WTC11 (cell line): Measurements from ENCODE around the gene MYO5B. TPM values are rescaled to one million over a fixed set of nuclear protein-coding genes. Genes with fewer than 3 reads are reported as not detected.

ENCODE experiments used
- ATAC-seq: fragments of 200-7000 bp; cut with Tn5 transposase; 2 replicates; pipeline ENCODE4 v1.10.0; 2021; ENCODE audit warnings: mild to moderate bottlenecking, moderate library complexity
- CTCF ChIA-PET: fragments of 300-600 bp; sonication (Branson Sonifier 250); formaldehyde crosslinking; loops from one replicate; lab custom pipeline; 2021; ENCODE audit warnings: antibody characterized with exemption; lab: Charles Lee
- POLR2A ChIA-PET: fragments of 350-600 bp; sonication (Branson Sonifier 250); formaldehyde crosslinking; loops from one replicate; lab custom pipeline; 2021; ENCODE audit warnings: antibody characterized with exemption; lab: Charles Lee
- DNase-seq: peaks from one replicate; pipeline ENCODE4 v3.0.0; 2021; ENCODE audit warnings: low spot score
- H3K27ac Mint-ChIP-seq: 2 replicates; pipeline ENCODE4 v1.8.0; 2021; ENCODE audit warnings: mixed read lengths
- H3K27me3 Mint-ChIP-seq: 2 replicates; pipeline ENCODE4 v1.8.0; 2021; ENCODE audit warnings: low read depth, mild to moderate bottlenecking, moderate library complexity, mixed read lengths
- H3K36me3 Mint-ChIP-seq: 2 replicates; pipeline ENCODE4 v1.8.0; 2021; ENCODE audit warnings: mixed read lengths
- H3K4me1 Mint-ChIP-seq: 2 replicates; pipeline ENCODE4 v1.8.0; 2022; ENCODE audit warnings: mixed read lengths
- H3K4me3 Mint-ChIP-seq: 2 replicates; pipeline ENCODE4 v1.8.0; 2021; ENCODE audit warnings: mild to moderate bottlenecking, moderate library complexity, mixed read lengths
- H3K9me3 Mint-ChIP-seq: 2 replicates; pipeline ENCODE4 v1.8.0; 2021; ENCODE audit warnings: mixed read lengths
- CREM ChIP-seq: sonication (generic); formaldehyde crosslinking; IDR thresholded peaks from 2 replicates; pipeline ENCODE4 v1.8.1; 2022; ENCODE audit warnings: mild to moderate bottlenecking, missing genetic modification reagents, moderate library complexity
- ESRRA ChIP-seq: sonication (generic); formaldehyde crosslinking; IDR thresholded peaks from 2 replicates; pipeline ENCODE4 v1.8.1; 2022; ENCODE audit warnings: mild to moderate bottlenecking, missing genetic modification reagents, borderline replicate concordance
- ETV6 ChIP-seq: sonication (generic); formaldehyde crosslinking; IDR thresholded peaks from 2 replicates; pipeline ENCODE4 v1.8.1; 2022; ENCODE audit warnings: mild to moderate bottlenecking, missing genetic modification reagents
- FOXJ3 ChIP-seq: sonication (generic); formaldehyde crosslinking; IDR thresholded peaks from 2 replicates; pipeline ENCODE4 v1.9.0; 2021; ENCODE audit warnings: missing genetic modification reagents, mild to moderate bottlenecking, borderline replicate concordance
- FOXP1 ChIP-seq: sonication (generic); formaldehyde crosslinking; IDR thresholded peaks from 2 replicates; pipeline ENCODE4 v1.8.0; 2022; ENCODE audit warnings: missing genetic modification reagents, mild to moderate bottlenecking, moderate library complexity, borderline replicate concordance
- JAZF1 ChIP-seq: fragments of 250-450 bp; sonication (Bioruptor Pico); IDR thresholded peaks from 2 replicates; pipeline ENCODE4 v1.9.0; 2021; ENCODE audit warnings: moderate library complexity, mild to moderate bottlenecking, inconsistent platforms
- NR3C1 ChIP-seq: sonication (generic); formaldehyde crosslinking; conservative IDR thresholded peaks from 2 replicates; pipeline ENCODE4 v1.8.1; 2023; ENCODE audit warnings: low read depth, mild to moderate bottlenecking, missing genetic modification reagents
- OVOL2 ChIP-seq: fragments of 250-450 bp; sonication (Bioruptor Pico); IDR thresholded peaks from 2 replicates; pipeline ENCODE4 v1.9.0; 2021; ENCODE audit warnings: mild to moderate bottlenecking, borderline replicate concordance
- SMAD3 ChIP-seq: sonication (generic); formaldehyde crosslinking; IDR thresholded peaks from 2 replicates; pipeline ENCODE4 v1.8.0; 2022; ENCODE audit warnings: missing genetic modification reagents, mild to moderate bottlenecking, borderline replicate concordance
- SOX15 ChIP-seq: fragments of 250-450 bp; sonication (Bioruptor Pico); IDR thresholded peaks from 2 replicates; pipeline ENCODE4 v1.9.0; 2021; ENCODE audit warnings: mild to moderate bottlenecking
- TP53 ChIP-seq: sonication (generic); formaldehyde crosslinking; IDR thresholded peaks from 2 replicates; pipeline ENCODE4 v1.8.1; 2023; ENCODE audit warnings: mild to moderate bottlenecking, missing genetic modification reagents
- ZMAT4 ChIP-seq: fragments of 250-450 bp; sonication (Bioruptor Pico); IDR thresholded peaks from 2 replicates; pipeline ENCODE4 v1.9.0; 2021; ENCODE audit warnings: mild to moderate bottlenecking
- ZNF219 ChIP-seq: sonication (generic); formaldehyde crosslinking; IDR thresholded peaks from 2 replicates; pipeline ENCODE4 v1.8.0; 2023; ENCODE audit warnings: missing genetic modification reagents, mild to moderate bottlenecking, borderline replicate concordance
- ZNF416 ChIP-seq: fragments of 250-450 bp; sonication (Bioruptor Pico); IDR thresholded peaks from 2 replicates; pipeline ENCODE4 v1.9.0; 2021; ENCODE audit warnings: mild to moderate bottlenecking, inconsistent platforms
- ZNF671 ChIP-seq: fragments of 250-450 bp; sonication (Bioruptor Pico); IDR thresholded peaks from 2 replicates; pipeline ENCODE4 v1.8.0; 2021; ENCODE audit warnings: mild to moderate bottlenecking
- total RNA-seq: library from RNA; stranded (reverse); gene quantifications from 3 replicates; pipeline ENCODE4 v1.2.3, GENCODE V29; 2021
- TF ChIP-seq, protein P1 (sequence below): sonication (generic); formaldehyde crosslinking; IDR thresholded peaks from 2 replicates; pipeline ENCODE4 v1.8.1; 2023; ENCODE audit warnings: mild to moderate bottlenecking, missing genetic modification reagents, moderate library complexity
- TF ChIP-seq, protein P2 (sequence below): sonication (generic); formaldehyde crosslinking; IDR thresholded peaks from 2 replicates; pipeline ENCODE4 v1.8.0; 2023; ENCODE audit warnings: mild to moderate bottlenecking, missing genetic modification reagents
- TF ChIP-seq, protein P3 (sequence below): sonication (generic); formaldehyde crosslinking; IDR thresholded peaks from 2 replicates; pipeline ENCODE4 v1.8.1; 2022; ENCODE audit warnings: mild to moderate bottlenecking, moderate library complexity, missing genetic modification reagents
- TF ChIP-seq, protein P4 (sequence below): sonication (generic); formaldehyde crosslinking; IDR thresholded peaks from 2 replicates; pipeline ENCODE4 v1.8.1; 2022; ENCODE audit warnings: low read depth, mild to moderate bottlenecking, moderate library complexity, missing genetic modification reagents, borderline replicate concordance
- TF ChIP-seq, protein P5 (sequence below): sonication (generic); formaldehyde crosslinking; IDR thresholded peaks from 2 replicates; pipeline ENCODE4 v1.8.1; 2023; ENCODE audit warnings: mild to moderate bottlenecking, moderate library complexity, missing genetic modification reagents
- TF ChIP-seq, protein P6 (sequence below): fragments of 250-450 bp; sonication (Bioruptor Pico); IDR thresholded peaks from 2 replicates; pipeline ENCODE4 v1.9.0; 2021; ENCODE audit warnings: mild to moderate bottlenecking, borderline replicate concordance

MYO5B gene
- total RNA-seq, 1 experiment from 2014 or later, result 8.7 TPM

- no peak for DNase-seq
- TF ChIP-seq SMAD3 (CRISPR knock-in tag), result no peak
- TF ChIP-seq FOXP1 (CRISPR knock-in tag), result no peak
- no peak for TF ChIP-seq ZNF416
- TF ChIP-seq, protein P1, sequence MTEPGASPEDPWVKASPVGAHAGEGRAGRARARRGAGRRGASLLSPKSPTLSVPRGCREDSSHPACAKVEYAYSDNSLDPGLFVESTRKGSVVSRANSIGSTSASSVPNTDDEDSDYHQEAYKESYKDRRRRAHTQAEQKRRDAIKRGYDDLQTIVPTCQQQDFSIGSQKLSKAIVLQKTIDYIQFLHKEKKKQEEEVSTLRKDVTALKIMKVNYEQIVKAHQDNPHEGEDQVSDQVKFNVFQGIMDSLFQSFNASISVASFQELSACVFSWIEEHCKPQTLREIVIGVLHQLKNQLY (CRISPR knock-in tag), result no peak
- no peak for TF ChIP-seq TP53 (CRISPR knock-in tag)
- TF ChIP-seq, protein P2, sequence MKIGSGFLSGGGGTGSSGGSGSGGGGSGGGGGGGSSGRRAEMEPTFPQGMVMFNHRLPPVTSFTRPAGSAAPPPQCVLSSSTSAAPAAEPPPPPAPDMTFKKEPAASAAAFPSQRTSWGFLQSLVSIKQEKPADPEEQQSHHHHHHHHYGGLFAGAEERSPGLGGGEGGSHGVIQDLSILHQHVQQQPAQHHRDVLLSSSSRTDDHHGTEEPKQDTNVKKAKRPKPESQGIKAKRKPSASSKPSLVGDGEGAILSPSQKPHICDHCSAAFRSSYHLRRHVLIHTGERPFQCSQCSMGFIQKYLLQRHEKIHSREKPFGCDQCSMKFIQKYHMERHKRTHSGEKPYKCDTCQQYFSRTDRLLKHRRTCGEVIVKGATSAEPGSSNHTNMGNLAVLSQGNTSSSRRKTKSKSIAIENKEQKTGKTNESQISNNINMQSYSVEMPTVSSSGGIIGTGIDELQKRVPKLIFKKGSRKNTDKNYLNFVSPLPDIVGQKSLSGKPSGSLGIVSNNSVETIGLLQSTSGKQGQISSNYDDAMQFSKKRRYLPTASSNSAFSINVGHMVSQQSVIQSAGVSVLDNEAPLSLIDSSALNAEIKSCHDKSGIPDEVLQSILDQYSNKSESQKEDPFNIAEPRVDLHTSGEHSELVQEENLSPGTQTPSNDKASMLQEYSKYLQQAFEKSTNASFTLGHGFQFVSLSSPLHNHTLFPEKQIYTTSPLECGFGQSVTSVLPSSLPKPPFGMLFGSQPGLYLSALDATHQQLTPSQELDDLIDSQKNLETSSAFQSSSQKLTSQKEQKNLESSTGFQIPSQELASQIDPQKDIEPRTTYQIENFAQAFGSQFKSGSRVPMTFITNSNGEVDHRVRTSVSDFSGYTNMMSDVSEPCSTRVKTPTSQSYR (CRISPR knock-in tag), result no peak
- TF ChIP-seq ZNF219 (CRISPR knock-in tag), result no peak
- no peak for TF ChIP-seq NR3C1 (CRISPR knock-in tag)
- TF ChIP-seq ZNF671 (CRISPR knock-in tag), result no peak
- TF ChIP-seq, protein P3, sequence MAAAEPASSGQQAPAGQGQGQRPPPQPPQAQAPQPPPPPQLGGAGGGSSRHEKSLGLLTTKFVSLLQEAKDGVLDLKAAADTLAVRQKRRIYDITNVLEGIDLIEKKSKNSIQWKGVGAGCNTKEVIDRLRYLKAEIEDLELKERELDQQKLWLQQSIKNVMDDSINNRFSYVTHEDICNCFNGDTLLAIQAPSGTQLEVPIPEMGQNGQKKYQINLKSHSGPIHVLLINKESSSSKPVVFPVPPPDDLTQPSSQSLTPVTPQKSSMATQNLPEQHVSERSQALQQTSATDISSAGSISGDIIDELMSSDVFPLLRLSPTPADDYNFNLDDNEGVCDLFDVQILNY (CRISPR knock-in tag), result no peak
- no peak for TF ChIP-seq ETV6 (CRISPR knock-in tag)
- no peak for TF ChIP-seq ZMAT4 (CRISPR knock-in tag)
- TF ChIP-seq, protein P4, sequence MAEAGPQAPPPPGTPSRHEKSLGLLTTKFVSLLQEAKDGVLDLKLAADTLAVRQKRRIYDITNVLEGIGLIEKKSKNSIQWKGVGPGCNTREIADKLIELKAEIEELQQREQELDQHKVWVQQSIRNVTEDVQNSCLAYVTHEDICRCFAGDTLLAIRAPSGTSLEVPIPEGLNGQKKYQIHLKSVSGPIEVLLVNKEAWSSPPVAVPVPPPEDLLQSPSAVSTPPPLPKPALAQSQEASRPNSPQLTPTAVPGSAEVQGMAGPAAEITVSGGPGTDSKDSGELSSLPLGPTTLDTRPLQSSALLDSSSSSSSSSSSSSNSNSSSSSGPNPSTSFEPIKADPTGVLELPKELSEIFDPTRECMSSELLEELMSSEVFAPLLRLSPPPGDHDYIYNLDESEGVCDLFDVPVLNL (CRISPR knock-in tag), result no peak
- no peak for TF ChIP-seq SOX15
- TF ChIP-seq, protein P5, sequence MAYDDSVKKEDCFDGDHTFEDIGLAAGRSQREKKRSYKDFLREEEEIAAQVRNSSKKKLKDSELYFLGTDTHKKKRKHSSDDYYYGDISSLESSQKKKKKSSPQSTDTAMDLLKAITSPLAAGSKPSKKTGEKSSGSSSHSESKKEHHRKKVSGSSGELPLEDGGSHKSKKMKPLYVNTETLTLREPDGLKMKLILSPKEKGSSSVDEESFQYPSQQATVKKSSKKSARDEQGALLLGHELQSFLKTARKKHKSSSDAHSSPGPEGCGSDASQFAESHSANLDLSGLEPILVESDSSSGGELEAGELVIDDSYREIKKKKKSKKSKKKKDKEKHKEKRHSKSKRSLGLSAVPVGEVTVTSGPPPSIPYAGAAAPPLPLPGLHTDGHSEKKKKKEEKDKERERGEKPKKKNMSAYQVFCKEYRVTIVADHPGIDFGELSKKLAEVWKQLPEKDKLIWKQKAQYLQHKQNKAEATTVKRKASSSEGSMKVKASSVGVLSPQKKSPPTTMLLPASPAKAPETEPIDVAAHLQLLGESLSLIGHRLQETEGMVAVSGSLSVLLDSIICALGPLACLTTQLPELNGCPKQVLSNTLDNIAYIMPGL, result no peak
- no peak for TF ChIP-seq ESRRA (CRISPR knock-in tag)
- TF ChIP-seq OVOL2 (CRISPR knock-in tag), result no peak
- no peak for TF ChIP-seq FOXJ3 (CRISPR knock-in tag)
- TF ChIP-seq, all 79 proteins: peak for 0
- no peaks in the 10 kb centered on the region for H3K4me1 Mint-ChIP-seq
- H3K27ac Mint-ChIP-seq, result no peak overlapping the region
- H3K27me3 Mint-ChIP-seq, result no peaks in the 10 kb centered on the region
- CTCF ChIA-PET, result interaction anchor here (0.9 to 1.0 kb wide), 2 partner anchors 22 to 181 kb away, joined by 3 to 4 read pairs; no protein-coding TSS in a partner anchor
- no peak for ATAC-seq
- POLR2A ChIA-PET, result no interaction called here
- peaks cover 5% of the 10 kb centered on the region for H3K9me3 Mint-ChIP-seq
- no peaks in the 10 kb centered on the region for H3K36me3 Mint-ChIP-seq
- H3K4me3 Mint-ChIP-seq, result no peak overlapping the region
Observed at GRCh38 chr18:50022985-50023384, 172.0 kb downstream of the MYO5B start.

GRCh38 chr18:50014606-50015005, 180.3 kb downstream of the MYO5B start:
- ChIA-PET POLR2A (no interaction called here), CTCF (interaction anchor here (1.1 kb wide), 1 partner anchor 189 kb away, joined by 4 read pairs; no protein-coding TSS in a partner anchor)
- Mint-ChIP-seq H3K4me1 (no peaks in the 10 kb centered on the region), H3K9me3 (no peaks in the 10 kb centered on the region), H3K4me3 (no peak overlapping the region), H3K27ac (no peak overlapping the region), H3K27me3 (no peaks in the 10 kb centered on the region), H3K36me3 (no peaks in the 10 kb centered on the region)
- DNase-seq (no peak), ATAC-seq (no peak)
- TF ChIP-seq CREM (CRISPR knock-in tag), result no peak
- TF ChIP-seq, protein P6, sequence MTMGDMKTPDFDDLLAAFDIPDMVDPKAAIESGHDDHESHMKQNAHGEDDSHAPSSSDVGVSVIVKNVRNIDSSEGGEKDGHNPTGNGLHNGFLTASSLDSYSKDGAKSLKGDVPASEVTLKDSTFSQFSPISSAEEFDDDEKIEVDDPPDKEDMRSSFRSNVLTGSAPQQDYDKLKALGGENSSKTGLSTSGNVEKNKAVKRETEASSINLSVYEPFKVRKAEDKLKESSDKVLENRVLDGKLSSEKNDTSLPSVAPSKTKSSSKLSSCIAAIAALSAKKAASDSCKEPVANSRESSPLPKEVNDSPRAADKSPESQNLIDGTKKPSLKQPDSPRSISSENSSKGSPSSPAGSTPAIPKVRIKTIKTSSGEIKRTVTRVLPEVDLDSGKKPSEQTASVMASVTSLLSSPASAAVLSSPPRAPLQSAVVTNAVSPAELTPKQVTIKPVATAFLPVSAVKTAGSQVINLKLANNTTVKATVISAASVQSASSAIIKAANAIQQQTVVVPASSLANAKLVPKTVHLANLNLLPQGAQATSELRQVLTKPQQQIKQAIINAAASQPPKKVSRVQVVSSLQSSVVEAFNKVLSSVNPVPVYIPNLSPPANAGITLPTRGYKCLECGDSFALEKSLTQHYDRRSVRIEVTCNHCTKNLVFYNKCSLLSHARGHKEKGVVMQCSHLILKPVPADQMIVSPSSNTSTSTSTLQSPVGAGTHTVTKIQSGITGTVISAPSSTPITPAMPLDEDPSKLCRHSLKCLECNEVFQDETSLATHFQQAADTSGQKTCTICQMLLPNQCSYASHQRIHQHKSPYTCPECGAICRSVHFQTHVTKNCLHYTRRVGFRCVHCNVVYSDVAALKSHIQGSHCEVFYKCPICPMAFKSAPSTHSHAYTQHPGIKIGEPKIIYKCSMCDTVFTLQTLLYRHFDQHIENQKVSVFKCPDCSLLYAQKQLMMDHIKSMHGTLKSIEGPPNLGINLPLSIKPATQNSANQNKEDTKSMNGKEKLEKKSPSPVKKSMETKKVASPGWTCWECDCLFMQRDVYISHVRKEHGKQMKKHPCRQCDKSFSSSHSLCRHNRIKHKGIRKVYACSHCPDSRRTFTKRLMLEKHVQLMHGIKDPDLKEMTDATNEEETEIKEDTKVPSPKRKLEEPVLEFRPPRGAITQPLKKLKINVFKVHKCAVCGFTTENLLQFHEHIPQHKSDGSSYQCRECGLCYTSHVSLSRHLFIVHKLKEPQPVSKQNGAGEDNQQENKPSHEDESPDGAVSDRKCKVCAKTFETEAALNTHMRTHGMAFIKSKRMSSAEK (CRISPR knock-in tag), result no peak
- TF ChIP-seq JAZF1 (CRISPR knock-in tag), result no peak
- TF ChIP-seq, protein P3 (CRISPR knock-in tag), result no peak
- no peak for TF ChIP-seq ZNF416
